ENCODE results near the gene CLSTN1. TPM values are rescaled to one million over a fixed set of nuclear protein-coding genes. Genes with fewer than 3 reads are reported as not detected.
A peak's percentile ranks its signal among the peaks of the same experiment; 100 is the strongest.

The CLSTN1 gene
- total and polyA plus RNA-seq, 2 of the 8 experiments (the other 6 are each of a cell fraction or from before 2014, with no cell fraction given): 34.2 to 97.4 TPM

DNA sequence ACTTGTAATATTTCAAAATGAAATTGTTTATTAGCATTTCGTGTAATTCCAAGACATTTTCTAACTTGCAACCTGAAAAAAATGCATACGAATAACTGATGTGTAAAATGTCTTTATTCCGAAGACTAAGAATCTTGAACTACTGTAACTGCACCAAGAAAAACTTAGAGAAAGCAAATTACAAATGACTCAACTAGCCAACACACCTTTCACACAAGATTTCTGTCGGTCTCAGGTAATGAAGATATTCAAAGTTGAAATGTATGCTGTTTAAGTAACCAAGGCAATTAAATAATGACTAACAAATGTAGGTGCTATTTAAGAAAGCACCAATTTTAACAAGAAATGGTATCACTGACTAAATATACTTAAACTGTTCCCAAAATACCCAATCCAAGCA lies 2.1 kb downstream of the CLSTN1 start:
- peaks cover 17% of the 10 kb centered on the region for H3K23me2 ChIP-seq (ENCODE audit: low read depth, low read length)
- H2BK5ac ChIP-seq (ENCODE audit: low read depth, low read length): no peak overlapping the region
- DNase-seq (ENCODE audit: low read depth in 1 of 2, low spot score in 2 of 2) (no peak), FAIRE-seq (no peak)
- no peak overlapping the region for H4K8ac ChIP-seq (ENCODE audit: extremely low read depth, insufficient read depth, low read length)
- H3K9ac ChIP-seq (replicated peaks in 1 of 4; ENCODE audit: extremely low read depth in 1 of 4, low read depth in 3 of 4, low read length in 3 of 4): no peak overlapping the region
- no peak overlapping the region for H2BK15ac ChIP-seq (ENCODE audit: low read length)
- H2BK20ac ChIP-seq (ENCODE audit: low read length): no peak overlapping the region
- H3K36me3 ChIP-seq (ENCODE audit: control insufficient read depth in 2 of 4, insufficient read depth in 4 of 4, low read length in 3 of 4): no peaks in the 10 kb centered on the region
- 87% methylated on average over 4 of the region's 4 CpGs; no CpG with 5 or more reads in 1 of the 2 experiments for WGBS, 2 experiments (ENCODE audit: extremely low coverage in 1 of 2, insufficient coverage in 1 of 2, insufficient read length in 1 of 2, insufficient replicate concordance in 2 of 2, low coverage in 1 of 2, low lambda C conversion rate in 2 of 2, missing lambda C conversion rate in 1 of 2)
- peaks cover 6 to 62% of the 10 kb centered on the region in 2 experiments for H3K79me2 ChIP-seq (ENCODE audit: control insufficient read depth in 1 of 2, insufficient read depth in 2 of 2, low read length in 2 of 2)
- H3K4me1 ChIP-seq (replicated peaks in 1 of 4; ENCODE audit: control insufficient read depth in 3 of 4, insufficient read depth in 4 of 4, low read length in 3 of 4): peaks cover 7 to 20% (median 14%) of the 10 kb centered on the region in 4 experiments
- H3K4me2 ChIP-seq (ENCODE audit: insufficient read depth in 1 of 2, low read depth in 2 of 2, low read length in 2 of 2): peak overlapping the region in 1 of 2 experiments; percentile 93; a peak in 1 of 4 replicates
- ChIA-PET CTCF (ENCODE audit: partially characterized antibody) (interaction anchor here (0.6 to 3.7 kb wide), 3 partner anchors 22 to 195 kb away, joined by 3 to 16 read pairs (median 6); no protein-coding TSS in a partner anchor), POLR2A (ENCODE audit: partially characterized antibody) (no interaction called here)
- no peak overlapping the region for H3K18ac ChIP-seq (ENCODE audit: extremely low read depth, low read length)
- no peak overlapping the region for H3K27ac ChIP-seq (ENCODE audit: low read depth, low read length)
- peaks cover 0 to 6% of the 10 kb centered on the region in 2 experiments for H4K20me1 ChIP-seq (replicated peaks in 1 of 2; ENCODE audit: control insufficient read depth in 1 of 2, insufficient read depth in 2 of 2, low read length in 2 of 2)
- TF ChIP-seq, protein P1, sequence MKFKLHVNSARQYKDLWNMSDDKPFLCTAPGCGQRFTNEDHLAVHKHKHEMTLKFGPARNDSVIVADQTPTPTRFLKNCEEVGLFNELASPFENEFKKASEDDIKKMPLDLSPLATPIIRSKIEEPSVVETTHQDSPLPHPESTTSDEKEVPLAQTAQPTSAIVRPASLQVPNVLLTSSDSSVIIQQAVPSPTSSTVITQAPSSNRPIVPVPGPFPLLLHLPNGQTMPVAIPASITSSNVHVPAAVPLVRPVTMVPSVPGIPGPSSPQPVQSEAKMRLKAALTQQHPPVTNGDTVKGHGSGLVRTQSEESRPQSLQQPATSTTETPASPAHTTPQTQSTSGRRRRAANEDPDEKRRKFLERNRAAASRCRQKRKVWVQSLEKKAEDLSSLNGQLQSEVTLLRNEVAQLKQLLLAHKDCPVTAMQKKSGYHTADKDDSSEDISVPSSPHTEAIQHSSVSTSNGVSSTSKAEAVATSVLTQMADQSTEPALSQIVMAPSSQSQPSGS (IDR thresholded peaks at IDR 0.05; ENCODE audit: low read length): no peak
- no peak overlapping the region for H2AK5ac ChIP-seq (ENCODE audit: low read depth, low read length)
- H3K9me3 ChIP-seq (ENCODE audit: insufficient read depth in 2 of 2, low read depth in 1 of 2, low read length in 1 of 2): no peaks in the 10 kb centered on the region
- H3K23ac ChIP-seq (ENCODE audit: insufficient read length): no peak overlapping the region
- no peak overlapping the region for H3K14ac ChIP-seq (ENCODE audit: insufficient read length)
- H4K5ac ChIP-seq (ENCODE audit: insufficient read length, low read depth, low read length): no peak overlapping the region
- no peak overlapping the region for H2AFZ ChIP-seq (ENCODE audit: low read length)
- H3K4ac ChIP-seq (replicated peaks; ENCODE audit: insufficient read length, low read depth, low read length): no peak overlapping the region
- peak overlapping the region in 2 of 4 experiments; percentile 58 to 71; a peak in 2 of 8 replicates for H3K4me3 ChIP-seq (ENCODE audit: extremely low read depth in 1 of 4, insufficient read depth in 2 of 4, low read depth in 3 of 4, low read length in 4 of 4)
- H2BK12ac ChIP-seq (ENCODE audit: low read depth, low read length): no peak overlapping the region
- H3K79me1 ChIP-seq (ENCODE audit: low read depth, low read length): no peaks in the 10 kb centered on the region; the same call in none of the 2 replicates
- H3K56ac ChIP-seq (replicated peaks; ENCODE audit: insufficient read length, low read depth, low read length): no peak overlapping the region
- H2BK120ac ChIP-seq (replicated peaks; ENCODE audit: low read depth, low read length): no peak overlapping the region
- H3K27me3 ChIP-seq (replicated peaks in 1 of 4; ENCODE audit: control insufficient read depth in 3 of 4, extremely low read depth in 1 of 4, insufficient read depth in 3 of 4, low read length in 3 of 4): peaks cover 0 to 14% (median 14%) of the 10 kb centered on the region in 4 experiments; a peak in 6 of 7 replicates
- H4K91ac ChIP-seq (replicated peaks; ENCODE audit: insufficient read length, low read length): no peak overlapping the region

All from H1 (cell line).